GM18498 (cell line): ENCODE results near the gene RHAG.
"Not testable (repeated sequence)": the region's sequence is repeated elsewhere in the genome, so short reads cannot be mapped to it uniquely, and the experiment has no call there.

Experiments used
- ATAC-seq: cut with Tn5 transposase; IDR thresholded peaks from one replicate; pipeline ENCODE4 v1.9.1; 2021; ENCODE audit warnings: mild to moderate bottlenecking, moderate library complexity; ENCODE audit not compliant: unreplicated experiment

The RHAG gene

DNA sequence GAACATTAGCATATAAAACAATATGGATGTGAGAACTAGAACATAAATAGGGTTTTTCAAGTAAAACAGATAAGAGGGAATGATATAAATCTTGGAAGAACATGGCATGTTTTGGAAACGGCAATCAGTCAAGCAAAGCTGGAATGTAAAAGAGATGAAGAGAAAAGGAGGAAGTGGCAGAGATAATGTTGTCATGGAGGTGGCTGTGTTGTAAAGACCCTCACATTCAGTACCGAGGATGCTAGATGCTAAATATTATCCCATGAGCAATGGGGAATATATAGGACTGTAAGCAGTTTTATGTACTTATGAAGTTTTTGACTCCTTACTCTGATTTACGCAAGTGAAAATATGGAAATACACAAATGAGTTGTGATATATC lies 702 bp upstream of the RHAG start:
- ATAC-seq = no peak

DNA sequence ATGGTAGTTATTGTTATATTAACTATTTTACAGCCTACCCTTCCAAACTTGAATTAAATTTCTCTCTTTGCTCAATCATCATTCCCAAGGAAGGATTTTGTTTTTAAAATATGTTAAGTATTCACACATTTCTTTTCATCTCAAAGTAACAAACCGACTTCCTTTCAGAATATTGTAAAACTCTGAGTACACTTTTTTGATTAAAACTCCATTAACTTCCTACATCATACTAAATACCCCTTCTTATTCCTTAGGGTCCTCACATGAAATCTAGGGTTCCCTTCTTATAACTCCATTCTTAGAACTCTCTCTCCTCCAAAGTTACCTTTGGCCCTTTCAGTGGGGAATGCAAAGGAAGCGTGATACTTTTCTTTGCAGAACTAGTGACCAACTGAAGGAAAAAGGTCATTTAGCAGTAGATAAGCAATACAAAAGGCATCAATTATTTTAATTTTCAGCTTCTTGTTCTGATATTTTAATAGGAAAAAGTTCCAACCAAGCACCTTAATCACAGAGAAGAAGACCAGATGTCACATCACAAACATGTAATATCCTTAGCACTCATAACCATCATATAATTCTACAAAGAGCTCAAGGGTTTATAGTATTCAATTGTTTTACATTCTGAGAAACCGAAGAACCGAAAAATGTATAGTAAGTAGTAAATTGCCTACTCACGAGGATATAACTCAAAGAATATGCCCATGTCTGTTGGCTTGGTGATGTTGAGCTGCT lies 494 bp downstream of the RHAG start:
- ATAC-seq = no peak

DNA sequence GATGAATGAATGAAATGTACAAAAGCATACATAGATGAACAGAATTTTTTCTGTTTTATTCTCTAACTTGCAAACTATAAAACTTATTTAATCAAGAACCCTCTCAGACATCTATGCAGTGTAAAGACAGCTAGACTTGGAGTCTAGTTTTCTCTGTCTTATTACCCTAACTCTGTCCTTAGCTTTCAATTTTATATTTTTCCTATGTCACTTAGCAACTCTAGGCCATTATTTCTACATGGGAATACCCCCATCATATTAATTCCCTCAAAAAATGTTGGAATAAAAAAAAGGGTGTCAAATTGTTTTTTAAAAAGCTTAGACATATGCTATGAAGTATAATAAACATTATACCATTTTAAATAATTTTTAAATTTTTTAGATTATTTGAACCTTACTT lies 1.2 kb downstream of the RHAG start:
- no peak for ATAC-seq

DNA sequence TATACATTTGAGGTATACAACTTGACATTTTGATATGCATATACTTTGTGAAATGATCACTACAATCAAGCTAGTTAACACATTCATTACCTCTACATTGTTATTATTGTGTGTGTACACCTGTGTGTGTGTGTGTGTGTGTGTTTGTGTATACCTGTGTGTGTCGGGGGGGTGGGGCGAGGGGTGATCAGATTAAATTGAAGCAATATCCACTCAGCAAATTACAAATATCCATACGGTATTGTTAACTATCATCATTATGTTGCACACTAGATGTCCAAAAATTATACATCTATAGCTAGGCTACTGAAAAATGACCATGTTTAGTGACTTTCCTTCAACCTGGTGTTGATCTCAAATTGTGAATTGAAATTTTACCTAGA lies 1.8 kb downstream of the RHAG start:
- ATAC-seq = no peak

DNA sequence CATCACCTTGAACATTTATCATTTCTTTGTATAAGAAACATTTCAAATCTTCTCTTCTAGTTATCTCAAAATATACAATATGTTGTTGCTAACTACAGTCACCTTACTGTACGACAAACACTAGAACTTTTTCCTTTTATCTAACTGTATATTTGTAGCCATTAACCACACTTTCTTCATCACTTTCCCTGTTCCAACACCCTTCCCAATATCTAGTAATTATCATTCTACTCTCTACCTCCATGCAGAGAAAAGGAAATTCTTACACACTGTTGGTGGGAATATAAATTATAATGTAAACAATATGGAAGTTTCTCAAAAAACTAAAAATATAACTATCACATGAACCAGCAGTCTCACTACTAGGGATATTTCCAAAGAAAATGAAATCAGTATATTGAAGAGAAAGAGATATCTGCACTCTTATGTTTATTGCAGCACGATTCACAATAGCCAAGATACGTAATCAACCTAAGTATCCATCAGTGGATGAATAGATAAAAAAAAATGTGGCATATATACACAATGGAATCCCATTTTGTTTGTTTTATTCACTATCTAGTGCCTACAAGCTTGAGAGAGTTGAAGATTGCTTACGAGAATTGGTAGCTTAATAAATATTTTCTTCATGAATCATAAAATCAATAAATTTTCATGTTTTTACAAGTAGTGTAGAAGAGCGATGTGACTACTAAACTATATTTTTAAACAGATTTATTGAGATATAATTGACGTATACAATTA lies 2.4 kb downstream of the RHAG start:
- no peak for ATAC-seq

DNA sequence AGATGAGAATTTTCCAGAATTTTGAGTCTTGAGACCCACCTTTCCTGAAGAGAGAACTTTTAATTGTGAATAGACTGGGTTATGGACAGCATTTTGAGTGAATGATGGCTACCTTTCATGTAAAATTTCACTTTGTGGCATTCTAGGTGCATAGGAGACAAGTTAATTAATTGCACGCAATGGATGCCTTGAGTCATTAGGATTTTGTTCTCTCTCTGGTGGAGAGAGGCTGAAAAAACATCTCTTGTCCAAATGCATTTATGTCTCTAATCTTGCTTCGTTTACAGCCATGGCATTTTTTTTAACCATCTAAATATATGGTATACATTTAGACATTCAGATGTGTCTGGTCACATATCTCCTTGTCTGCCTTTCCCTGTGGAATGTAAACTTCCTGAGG lies 3.1 kb downstream of the RHAG start:
- ATAC-seq = no peak

DNA sequence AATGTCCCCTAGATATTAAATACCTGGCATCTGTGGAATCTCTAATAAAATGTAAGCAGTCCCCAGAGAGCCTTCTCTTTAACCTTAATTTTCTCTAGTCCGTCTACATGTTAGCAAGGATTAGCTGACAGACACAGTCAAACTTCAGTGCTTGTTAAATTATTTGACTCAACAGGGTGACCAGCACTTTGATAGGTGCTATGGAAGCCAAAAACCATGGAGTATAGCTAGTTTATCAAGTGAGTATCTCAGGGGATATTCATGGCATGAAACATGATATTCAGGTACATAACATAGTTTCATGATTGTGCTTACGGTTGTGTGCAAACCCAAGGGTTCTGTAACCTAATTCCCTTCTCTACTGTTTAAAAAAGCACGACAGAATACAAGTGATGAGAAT lies 3.9 kb downstream of the RHAG start:
- ATAC-seq = no peak

DNA sequence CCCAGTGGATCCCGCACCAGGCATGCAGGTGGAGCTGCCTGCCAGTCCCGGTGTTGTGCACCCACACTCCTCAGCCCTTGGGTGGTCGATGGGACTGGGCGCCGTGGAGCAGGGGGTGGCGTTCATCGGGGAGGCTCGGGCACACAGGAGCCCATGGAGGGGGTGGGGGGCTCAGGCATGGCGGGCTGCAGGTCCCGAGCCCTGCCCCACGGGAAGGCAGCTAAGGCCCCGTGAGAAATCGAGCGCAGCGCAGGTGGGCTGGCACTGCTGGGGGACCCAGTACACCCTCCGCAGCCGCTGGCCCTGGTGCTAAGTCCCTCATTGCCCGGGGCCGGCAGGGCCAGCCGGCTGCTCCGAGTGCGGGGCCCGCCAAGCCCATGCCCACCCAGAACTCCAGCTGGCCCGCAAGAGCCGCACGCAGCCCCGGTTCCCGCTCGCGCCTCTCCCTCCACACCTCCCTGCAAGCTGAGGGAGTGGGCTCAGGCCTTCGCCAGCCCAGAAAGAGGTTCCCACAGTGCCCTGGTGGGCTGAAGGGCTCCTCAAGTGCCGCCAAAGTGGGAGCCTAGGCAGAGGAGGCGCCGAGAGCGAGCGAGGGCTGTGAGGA lies 7.1 kb downstream of the RHAG start:
- ATAC-seq = not testable (repeated sequence)

DNA sequence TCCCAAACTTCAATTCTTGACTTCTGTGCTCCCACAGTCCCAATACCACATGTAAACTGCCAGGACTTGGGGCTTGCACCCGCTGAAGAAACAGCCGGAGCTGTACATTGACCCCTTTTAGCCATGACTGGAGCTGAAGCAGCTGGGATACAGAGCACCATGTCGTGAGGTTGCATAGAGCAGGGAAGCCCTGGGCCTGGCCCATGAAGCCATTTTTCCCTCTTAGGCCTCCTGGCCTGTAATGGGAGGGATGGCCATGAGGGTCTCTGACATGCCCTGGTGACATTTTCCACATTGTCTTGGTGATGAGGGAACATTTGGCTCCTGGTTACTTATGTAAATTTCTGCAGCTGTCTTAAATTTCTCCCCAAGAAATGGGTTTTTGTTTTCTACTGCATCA lies 9.8 kb downstream of the RHAG start:
- ATAC-seq = no peak

DNA sequence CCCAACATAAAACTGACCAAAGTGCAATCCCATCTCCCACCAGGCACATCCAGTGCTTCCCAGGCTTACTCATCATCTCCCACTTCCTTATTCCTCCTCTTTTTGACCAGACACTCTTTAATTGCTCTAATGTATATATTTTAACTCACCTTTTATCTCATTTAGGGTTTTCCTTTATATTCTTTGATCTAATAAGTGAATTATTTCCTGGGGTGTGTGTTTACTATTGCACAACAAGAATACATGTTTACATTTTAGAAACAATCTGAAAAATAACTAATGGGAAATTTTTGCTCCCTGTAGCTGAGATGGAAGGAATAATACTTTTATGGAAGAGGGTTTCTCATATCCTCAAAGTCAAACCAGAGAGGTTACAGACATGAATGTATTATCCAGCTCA lies 18.4 kb downstream of the RHAG start:
- no peak for ATAC-seq

DNA sequence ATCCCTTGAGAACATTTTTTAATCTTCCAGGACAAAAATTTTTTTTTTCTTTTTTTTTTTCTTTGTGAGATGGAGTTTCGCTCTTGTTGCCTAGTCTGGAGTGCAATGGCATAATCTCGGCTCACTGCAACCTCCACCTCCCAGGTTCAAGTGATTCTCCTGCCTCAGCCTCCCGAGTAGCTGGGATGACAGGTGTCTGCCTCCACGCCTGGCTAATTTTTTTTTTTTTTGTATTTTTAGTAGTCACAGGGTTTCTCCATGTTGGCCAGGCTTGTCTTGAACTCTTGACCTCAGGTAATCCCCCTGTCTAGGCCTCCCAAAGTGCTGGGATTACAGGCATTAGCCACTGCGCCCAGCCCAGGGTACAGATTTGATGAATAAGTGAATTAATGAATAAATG lies 22.5 kb downstream of the RHAG start:
- not testable (repeated sequence) for ATAC-seq

DNA sequence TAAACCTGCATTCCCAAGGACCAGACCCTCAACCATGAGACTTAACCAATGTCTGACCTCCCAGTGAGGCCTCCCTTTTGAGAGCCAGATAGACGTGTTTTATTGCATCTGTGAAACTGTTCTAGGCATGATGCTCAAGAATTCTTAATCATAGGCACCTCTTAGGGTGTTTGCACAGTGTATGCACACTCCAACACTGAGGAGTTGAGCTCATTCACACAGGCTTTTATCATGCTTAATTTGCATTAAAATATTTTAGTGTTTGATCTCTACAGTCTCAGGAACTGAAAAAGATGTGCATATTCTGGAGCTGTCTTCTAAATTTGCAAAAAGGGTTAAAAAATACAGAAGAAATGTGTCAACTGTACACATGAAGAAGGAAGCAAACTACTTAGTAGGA lies 27.4 kb downstream of the RHAG start:
- ATAC-seq = no peak

DNA sequence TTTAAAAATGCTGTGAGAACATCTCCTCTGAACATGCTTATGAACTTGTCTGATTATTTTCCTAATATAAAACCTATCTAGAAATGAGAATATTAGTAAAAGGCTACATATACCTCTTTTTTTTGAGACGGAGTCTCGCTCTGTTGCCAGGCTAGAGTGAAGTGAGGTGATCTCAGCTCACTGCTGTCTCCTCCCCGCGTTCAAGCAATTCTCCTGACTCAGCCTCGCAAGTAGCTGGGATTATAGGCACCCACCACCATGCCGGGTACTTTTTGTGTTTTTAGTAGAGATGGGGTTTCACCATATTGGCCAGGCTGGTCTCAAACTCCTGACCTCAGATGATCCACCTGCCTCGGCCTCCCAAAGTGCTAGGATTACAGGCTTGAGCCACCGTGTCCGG lies 28.4 kb downstream of the RHAG start:
- ATAC-seq = not testable (repeated sequence)

DNA sequence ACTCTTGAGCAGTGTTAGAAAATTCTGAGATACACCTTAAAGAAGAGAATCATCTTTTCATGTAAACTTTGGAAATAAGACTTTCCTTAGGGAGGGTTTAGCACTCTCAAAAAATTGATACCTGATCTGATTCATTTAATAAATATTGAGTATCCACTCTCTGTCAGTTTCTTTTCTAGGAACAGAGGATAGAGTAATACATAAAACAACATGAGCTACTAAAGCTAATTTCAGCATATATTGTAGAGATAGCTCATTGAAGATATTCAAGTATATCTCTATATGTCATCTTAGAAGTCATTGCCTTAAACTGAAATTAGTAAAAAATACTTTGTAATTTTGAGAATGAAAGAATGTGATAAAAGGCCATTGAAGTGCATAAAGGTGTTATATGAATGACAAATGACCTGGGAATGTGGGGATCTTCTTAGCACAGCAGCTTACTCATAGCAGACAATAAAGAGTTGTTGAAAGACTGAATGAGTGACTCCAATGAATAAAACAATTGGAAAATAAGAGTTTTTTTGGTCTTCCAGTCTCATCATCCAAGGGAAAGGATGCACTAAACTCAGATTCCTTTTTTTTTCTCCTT lies 29.2 kb downstream of the RHAG start:
- ATAC-seq = no peak

DNA sequence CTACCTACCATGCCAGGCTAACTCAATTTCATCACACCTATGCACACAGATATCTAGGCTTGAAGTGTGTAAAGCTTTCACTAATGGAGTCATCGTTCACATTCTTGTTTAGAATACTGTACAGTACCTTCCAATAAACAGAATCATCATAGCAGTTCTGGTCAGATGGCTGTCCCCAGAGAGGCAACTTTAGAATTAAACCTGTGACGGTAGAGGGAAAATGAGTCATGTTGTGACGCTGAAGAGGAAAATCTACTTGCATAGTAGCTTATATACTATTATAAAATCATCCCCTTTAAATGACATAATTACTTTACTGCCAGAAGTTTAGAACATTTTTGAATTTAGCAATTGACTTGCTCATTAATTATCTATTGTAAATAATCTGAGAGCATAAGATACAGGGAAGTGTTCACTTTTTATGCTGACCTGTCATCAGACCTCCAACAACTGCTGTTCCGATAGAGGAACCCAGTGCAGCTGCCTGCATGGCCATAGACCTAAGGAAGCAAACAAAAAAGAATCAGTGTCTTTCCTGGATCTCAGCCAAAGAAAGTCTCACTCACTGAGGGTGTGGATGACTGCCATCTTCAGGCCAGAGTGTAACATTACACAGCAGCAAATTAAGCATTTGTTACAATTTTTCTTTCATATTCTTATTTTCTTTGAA lies 29.8 kb downstream of the RHAG start:
- ATAC-seq = peak; percentile 97

DNA sequence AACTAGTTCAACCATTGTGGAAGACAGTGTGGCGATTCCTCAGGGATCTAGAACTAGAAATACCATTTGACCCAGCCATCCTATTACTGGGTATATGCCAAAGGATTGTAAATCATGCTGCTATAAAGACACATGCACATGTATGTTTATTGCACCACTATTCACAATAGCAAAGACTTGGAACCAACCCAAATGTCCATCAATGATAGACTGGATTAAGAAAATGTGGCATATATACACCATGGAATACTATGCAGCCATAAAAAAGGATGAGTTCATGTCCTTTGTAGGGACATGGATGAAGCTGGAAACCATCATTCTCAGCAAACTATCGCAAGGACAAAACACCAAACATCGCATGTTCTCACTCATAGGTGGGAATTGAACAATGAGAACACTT lies 32.6 kb downstream of the RHAG start:
- not testable (repeated sequence) for ATAC-seq

DNA sequence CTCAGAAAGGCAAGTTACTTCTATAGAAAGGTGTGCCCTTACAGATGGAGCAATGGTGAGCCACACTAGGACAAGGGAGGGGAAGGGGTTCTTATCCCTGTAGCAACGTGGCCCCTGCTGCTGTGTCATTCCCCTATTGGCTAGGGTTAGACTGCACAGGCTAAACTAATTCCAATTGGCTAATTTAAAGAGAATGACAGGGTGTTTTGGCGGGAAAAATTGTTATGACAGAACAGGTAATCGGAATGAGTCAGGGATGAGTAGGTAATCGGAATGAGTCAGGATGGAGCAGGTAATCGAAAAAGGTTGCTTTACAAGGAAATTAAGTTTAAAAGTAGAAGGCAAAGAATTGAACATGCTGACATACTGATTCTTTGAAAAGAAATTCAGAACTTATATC lies 49.4 kb downstream of the RHAG start:
- ATAC-seq = not testable (repeated sequence)

DNA sequence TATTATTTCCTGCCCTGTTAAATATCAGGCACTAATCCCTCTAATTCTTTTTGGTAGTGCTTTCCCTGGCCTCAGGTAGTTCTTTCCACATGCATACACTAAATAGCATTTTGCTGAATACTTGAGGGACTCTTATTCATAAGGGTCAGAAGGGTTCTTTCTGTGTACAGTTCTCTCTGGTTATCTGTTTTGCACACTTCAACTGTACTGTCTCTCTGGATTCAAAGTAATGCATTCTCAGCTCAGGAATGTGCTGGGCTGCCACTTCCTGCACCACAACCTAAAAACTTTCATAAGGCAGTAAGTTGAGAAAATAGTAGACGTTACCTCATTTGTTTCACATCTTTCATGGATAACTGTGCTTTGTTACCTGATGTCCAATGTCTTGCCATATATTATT lies 54.1 kb downstream of the RHAG start:
- ATAC-seq = no peak

DNA sequence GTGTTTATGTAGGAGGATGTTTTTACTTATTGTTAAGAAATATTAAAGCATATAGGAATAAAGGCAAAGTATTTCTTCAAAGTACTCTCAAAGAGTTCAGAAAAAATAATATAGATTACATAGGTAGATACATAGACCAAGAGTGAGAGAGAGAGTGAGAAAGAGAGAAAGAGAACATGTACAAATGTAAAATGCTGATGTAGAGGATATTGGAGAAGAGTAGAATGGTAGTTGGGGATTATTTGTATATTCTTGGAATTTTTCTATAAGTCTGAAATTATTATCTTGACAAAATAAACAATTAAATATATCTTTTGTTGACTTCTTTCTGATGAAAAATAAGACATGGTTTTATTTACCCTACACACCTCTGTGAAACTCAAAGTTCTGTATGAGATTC lies 57.0 kb downstream of the RHAG start:
- ATAC-seq = no peak

DNA sequence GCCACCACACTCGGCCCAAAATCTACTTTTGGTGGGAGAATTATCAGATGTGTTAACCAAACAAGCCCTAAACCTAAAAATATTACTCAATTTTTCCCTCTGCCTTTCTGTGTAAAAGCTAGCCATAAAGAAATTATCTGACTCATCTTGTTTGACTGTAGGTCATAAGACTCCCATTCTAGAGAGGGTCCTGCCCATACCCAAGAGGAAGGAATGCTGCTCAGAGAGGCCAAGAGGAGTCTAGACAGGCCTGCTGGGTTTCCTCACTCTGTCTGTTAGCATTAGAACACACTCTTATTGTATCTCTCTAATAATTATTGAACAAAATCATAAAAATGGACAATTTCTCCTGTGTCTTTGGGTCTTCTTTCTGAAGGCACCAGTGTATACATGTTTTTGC lies 60.0 kb downstream of the RHAG start:
- ATAC-seq = no peak

DNA sequence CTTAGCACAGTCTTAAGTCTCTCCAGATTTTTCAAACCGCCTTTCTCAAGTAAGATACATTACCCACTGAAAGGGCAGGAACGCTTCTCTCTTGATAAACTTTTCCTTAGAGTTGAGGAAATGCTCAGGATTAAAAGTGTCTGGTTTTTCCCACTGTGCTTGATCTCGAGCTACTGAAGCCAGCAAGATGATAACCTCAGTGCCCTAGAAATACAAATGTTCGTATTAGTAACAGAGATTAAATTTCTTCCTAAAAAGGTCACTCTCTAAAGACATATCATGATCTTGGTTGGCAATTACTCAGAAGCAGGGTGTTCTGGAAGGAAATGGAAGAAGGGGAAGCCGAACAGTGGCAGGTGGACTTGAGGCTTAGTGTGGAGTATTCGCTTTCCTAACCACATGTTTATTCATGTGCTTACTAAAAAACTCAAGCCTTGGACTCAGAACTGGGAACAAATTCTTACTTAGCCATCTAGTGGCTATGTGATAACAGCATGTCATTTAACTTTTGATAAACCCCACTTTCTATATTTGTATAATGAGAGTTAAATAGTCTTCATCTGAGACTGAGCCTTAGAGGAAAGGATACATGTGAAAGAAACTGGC lies 66.1 kb downstream of the RHAG start:
- ATAC-seq = no peak
